NCI-H187 (cell line): Measurements from ENCODE around the gene TRIO.
A peak's percentile ranks its signal among the peaks of the same experiment; 100 is the strongest.
"Not testable (repeated sequence)": the region's sequence is repeated elsewhere in the genome, so short reads cannot be mapped to it uniquely, and the experiment has no call there.

Source experiments
- DNase-seq, 2 experiments: peaks; one replicate each; lab custom pipeline; 2025; lab: John Stamatoyannopoulos, UW

Gene TRIO

DNA sequence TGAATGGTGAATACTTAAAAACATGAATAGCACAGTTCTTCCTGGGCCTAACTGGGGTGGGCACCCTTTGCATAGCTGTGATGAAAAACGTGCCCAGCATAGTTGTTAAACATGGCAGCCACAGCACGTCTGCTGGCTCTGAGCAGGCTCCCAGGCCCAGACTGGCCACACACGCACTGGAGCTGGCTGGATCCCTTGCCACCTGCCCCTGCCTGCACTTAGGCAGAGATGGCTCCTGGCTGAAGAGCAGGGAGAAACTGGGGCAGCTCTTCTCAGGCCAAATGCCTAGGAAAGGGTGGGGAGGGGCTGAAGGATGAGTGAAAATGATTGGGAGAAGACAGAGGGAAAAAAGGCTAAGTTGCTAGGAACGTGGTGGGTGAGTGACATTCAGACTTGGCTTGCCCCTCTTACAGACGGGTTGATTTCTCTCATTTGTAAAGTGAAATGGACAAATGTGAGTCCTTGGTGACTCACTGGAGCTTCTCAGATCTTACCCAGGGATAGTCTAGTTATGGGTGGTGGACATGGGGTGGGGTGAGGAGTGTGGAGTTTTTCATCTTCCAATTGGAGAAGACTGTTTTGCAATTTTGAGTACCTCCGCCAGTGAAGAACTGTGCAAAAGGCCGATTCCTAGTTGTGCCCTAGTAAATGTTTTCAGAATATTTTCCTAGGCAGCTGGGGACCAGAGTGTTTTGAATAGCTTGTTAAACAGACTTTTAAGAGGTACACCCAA, 42.4 kb downstream of the TRIO start:
- DNase-seq: peak in 1 of 2 experiments; percentile 70

DNA sequence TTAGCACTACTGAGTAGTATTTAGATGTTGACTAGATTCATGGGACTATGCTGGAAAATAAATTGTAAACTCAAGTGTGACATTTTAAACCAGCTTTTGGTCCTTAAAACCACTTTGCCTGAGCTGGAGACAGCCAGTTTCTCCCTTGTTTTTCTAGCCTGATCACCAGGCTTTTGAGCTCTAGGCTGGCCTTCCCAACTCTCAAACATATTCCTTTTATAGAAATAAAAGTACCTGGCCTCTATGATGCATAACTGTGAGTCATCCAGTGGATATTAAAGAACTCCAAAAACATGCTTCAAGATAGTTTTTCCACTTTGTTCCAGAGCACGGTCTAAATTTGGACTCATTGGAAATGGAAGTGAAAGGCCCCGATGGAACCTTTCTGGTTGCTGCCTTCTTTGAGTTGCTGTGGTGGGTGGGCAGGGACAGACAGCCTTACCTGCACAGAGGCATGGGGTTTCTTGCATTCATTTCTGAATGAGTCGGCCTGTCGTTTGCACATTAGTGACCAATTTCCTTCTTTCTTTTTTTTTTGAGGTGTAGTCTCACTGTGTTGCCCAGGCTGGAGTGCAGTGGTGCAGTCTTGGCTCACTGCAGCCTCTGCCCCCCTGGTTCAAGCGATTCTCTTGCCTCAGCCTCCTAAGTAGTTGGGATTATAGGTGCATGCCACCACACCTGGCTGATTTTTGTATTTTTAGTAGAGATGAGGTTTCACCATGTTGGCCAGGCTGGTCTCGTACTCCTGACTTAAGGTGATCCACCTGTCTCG, 43.1 kb downstream of the TRIO start:
- DNase-seq: peak; percentile 59 to 70

DNA sequence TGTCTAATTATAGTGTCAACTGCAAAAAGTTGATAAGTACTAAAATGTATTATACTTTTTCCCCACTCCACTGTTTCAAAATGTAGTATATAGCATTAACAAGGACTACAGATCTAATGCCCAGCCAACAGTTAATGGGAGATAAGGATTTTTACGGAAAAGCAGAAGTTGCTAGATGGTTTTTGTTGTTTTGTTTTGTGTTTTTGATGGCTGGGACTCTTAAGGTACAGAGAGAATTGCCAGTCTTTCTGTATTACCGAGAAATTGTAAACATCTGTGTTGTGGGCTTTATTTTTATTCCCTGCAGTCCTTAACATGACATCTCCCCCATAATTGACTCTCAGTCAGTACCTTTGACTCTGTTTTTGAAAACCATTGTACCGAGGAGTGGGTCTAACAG, 44.0 kb downstream of the TRIO start:
- no peak for DNase-seq

DNA sequence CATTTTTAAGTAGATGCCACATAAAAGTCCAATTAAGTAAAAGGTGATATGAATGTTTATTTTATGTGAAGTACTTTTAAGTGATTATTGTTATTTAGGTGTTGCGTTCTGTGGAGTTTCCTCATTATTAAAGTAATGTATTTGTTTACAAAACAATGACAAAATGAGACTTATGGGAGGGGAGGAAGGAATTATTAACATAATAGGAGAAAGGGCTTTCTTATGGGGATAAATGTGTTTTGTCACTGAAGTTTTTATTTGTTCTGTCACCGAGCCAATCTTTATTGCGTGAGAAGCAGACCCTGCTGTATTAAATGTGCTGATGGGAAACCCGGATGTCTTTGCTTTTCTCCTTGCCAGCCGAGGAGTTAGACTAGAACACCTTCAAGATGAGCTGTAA, 44.5 kb downstream of the TRIO start:
- DNase-seq: no peak

DNA sequence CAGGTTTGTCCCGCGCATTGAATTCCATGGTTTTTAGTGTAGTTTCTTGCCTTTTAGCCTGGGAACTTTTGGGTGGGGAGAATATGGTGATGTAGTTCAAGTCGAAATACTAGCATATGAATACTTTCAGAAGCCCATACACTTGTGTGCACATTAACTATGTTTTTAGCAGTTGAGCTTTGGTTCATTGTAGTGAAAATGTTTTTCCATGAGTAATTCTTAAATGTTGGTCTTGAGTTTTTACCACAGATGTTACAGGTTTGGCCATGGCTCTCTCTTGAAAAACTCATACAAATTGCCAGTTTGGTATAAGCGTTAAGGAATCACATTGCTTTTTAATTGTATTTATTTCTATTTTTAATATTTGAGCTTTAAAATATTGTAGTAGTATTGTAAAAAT, 45.6 kb downstream of the TRIO start:
- DNase-seq: no peak

DNA sequence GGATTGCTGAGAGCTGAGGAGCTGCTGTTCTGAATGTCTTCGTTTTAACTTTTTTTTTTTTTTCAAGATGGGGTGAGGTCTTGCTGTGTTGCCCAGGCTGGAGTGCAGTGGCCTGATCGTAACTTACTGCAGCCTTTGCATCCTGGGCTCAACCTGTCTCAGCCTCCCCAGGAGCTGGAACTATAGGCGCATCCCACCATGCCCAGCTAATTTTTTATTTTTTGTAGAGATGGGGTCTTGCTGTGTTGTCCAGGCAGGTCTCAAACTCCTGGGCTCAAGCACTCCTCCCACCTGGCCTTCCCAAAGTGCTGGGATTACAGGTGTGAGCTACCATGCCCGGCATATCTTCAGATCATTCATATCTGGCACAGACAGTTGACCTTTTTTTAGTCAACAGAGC, 46.5 kb downstream of the TRIO start:
- DNase-seq: no peak

DNA sequence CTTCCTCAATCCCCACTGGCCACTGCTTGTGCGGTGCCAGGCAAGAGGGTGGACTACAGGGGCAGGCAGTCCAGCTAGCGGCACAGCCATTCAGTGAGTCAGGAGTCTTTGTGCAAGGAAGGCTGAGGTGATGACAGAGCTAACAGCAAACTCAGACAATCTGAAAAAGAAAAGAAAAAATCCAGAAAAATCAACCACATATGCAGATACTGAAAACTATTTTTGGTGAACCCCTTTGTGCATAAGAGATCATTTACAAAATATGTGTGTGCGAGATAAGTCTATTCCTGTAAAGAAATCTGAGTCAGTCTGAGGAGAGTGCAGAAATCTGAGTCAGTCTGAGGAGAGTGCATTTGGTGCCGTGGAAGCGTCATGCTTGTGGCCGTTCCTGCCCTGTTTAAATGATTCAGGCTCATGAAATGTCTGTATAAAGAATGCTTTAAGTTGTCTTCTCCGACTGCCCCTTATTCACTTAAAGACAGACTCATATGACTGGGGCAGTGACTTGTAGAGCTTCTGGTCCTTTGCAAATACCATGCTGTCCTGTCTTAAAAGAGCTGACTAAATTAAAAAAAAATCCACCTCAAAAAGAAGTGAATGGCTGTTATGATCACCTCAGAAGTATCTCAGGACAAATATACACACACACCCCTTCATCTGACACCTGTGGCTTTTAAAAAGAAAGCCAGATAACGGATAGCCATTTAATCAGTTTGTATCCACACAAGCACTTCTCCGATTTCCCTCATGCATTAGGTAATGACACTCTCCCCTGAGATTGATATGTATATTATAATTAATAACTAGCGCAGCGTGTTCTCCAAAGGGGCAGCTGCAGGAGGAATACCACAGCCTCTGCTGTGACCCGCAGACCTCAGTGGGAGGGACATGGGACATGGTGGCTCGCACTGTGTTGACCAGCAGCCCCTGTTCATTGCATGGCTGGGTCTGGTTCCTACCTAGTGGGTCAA, 47.3 kb downstream of the TRIO start:
- no peak for DNase-seq

DNA sequence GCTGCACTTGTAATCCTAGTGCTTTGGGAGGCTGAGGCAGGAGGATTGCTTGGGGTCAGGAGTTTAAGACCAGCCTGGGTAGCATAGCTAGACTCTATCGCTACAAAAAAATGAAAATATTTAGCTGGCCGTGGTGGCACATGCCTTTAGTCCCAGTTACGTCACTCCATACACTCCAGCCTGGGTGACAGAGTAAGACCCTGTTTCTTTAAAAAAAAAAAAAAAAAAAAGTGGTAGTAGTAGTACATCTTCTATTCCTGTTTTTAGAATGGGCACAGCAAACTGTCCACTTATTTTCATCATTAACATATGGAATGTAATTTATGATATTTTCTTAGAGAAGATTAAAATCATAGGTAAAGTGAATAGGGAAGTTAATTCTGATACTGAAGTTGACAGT, 48.2 kb downstream of the TRIO start:
- no peak for DNase-seq

DNA sequence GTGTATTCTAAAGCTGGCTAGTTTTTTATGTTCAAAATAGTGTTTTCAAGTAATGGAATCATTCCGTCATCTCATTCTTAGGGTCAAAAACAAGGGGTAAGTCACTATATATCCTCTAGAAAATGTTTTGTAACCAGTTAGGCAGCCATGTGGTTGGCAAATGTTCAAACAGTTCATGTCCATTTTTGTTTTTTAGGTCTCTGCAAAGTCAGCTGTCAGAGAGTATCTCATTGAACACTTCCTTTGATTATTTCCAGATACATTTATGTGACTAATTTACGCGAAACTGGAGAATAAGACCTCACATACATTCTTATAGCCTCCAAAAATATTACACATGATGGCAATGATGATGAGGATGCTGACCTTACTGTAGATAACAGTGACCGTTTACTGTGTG, 50.4 kb downstream of the TRIO start:
- no peak for DNase-seq

DNA sequence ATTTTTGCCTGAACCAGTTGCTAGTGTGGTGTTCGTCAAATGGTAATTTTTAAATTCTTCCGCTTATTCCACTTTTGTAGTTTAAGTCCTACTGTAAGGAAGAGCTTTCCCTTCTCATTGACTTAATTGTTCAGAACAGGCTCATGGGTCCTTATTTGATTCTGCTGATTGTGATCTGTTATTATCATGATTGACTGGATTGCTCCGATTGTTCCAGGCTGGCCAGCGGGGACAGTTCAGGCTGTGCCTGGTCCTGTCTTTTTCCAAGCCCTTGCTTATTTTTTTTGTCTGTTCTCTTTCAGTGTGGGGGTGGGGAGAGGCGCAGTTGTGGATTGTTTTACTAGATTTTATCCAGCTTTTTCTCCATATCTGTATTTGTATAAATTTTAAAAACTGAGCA, 52.4 kb downstream of the TRIO start:
- no peak for DNase-seq

DNA sequence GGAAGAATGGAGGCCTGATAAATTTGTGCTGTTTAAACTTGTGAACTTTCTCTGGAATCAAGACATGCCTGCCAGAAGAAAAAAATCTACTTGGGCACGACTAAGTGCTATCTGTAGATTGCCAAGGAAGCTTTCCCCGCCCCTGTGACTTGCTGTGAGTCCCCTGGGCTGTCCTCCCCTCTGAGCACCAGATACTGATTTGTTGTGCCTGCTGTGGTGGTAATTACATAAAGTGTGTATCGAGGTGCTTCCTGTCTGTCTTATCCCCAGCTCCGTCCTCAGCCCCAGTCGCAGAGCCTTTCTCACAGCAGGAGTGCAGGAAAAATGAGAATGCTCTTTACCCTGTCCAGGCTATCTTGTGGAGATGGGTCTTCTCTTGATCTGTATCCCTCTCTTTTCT, 53.9 kb downstream of the TRIO start:
- DNase-seq: no peak

DNA sequence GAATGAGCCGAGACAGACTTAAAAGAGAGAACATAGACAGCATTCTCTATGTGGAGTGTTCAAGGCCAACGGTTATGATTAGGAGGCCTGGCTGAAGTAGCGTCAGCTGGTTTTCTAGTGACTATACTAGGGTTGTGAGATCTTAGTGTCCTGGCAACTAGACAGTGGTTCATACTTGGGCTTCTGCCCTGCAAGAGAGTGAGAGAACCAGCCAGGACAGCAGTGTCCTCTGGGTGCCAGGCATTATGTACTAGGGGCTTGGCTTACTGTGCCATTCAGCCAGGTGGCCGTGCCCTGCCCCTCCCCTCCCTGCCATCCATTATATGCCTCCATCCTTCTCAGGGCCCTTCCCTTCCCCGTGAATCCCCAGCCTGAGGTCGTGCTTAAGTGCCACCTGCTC, 56.8 kb downstream of the TRIO start:
- DNase-seq: peak; percentile 27 to 46

DNA sequence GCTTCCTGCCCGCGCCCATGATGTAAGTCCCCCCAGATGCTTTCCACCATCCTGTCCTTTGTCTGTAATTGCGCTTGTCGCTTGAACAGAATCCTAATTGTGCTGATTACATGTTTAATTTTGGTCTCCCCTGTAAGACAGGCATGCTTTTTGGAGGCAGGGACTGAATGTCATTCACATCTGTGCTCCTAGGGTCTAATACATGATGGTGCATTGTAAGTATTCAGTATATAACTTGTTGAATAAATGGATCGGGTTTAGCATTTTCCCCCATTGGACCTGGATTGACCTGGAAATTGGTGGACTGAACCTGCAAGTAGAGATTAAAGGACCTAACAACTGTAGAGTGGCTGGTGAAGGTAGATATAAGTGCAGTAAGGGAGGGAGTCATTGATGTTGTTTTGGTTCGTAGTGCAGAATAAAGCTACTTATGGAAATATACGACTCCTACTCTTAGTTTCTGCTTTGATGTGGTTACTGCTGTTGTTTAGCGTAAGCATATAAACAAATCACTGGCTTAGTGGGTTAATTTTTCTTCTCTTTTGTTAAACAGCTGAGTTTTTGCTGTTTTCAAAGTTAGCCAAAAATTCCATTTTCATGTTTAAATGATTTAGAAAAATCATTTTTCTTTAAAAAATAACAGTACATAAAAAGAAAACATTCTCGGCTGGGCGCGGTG, 57.3 kb downstream of the TRIO start:
- DNase-seq: no peak

DNA sequence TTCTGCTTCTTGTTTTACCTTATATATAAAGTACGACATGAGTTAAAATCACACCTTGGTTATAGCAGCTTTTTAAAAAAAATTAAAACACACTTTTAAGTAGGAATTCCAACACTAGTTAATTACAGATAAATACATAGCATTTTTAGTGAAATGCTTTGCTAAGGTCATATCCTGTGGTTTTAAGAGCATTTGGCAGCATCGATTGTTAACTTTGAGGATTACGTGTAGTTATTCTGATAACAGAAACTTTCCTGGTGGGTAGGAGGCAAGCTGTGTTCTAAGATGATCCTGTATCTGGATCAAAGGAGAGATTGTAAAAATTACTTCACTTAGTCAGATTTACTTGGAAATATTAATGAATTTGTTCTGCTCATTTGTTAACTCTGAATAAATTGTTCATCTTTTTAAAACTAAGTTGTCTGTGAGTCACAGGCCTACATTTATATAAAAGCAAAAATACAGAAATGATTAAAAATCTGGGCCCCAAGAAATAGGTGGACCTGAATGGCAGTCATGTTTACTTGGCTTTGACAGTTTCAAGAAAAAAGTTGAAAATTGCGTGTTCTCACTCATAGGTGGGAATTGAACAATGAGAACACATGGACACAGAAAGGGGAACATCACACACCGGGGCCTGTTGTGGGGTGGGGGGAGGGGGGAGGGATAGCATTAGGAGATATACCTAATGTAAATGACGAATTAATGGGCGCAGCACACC, 58.3 kb downstream of the TRIO start:
- no peak for DNase-seq

DNA sequence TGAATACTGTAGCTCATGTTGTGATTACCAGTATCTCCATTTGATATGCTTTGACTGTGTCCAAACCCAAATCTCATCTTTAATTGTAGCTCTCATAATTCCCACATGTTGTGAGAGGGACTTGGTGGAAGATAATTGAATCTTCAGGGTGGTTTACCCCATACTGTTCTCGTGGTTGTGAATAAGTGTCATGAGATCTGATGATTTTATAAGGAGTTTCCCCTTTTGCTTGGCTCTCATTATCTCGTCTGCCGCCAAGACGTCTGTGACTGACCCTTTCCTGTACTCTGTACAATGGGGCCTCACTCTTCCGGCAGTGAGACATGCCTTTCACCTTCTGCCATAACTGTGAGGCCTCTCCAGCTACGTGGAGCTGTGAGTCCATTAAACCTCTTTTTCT, 59.3 kb downstream of the TRIO start:
- DNase-seq: no peak

DNA sequence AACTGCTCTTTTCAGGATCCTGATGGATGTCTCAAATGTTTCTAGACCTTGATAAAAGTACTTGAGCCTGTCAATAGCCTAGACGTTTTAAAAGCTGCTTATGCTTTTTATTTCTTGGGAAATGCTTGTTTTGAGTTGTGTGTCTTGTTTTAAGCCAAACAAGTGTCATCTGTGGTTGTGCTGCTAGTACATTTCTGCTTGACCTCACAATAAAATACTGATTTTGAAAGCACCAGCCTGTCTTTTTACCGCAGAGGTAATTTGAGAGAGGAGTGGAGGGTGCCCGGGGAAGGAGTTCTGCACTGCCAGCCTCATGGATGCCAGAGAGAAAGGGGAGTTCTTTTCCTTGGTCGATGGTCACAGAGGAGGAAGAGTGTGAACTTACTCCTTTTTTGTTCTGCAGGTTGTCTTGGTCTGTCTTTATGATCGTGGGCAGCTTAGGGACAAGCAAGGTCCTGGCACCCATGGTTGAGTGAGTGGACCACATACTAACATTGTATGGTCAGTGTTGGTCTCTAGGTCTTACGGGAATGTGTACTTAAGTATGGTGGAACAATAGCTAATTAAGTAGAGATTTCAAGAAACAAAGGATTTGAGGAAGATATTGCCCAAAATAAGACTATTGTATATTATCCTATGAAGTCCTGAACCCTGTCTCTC, 61.0 kb downstream of the TRIO start:
- DNase-seq: no peak

DNA sequence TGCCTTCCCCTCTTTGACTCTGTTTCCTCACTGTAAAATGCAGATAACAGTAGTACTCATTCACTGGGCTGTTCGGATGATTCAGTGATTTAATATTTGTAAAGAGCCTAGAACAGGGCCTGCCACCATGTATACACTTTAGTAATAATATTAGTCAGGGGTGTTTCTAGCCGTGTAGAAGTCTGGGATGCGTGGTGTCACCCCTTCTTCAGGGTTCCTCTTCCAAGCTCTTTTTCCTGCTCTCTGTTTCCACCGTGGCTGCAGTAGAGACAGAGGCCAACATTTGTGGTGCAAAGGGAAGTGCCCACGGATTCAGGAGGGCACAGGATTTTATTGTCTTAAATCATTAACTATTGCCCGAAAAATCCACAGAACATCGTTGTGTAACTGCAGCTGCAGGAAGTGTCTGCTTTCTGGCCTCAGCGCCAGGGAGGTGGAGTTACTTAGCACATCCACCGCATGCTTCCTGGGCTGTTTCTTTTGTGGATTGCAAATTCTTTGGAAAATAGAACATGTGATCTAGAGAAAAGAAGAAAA, 61.7 kb downstream of the TRIO start:
- no peak for DNase-seq

DNA sequence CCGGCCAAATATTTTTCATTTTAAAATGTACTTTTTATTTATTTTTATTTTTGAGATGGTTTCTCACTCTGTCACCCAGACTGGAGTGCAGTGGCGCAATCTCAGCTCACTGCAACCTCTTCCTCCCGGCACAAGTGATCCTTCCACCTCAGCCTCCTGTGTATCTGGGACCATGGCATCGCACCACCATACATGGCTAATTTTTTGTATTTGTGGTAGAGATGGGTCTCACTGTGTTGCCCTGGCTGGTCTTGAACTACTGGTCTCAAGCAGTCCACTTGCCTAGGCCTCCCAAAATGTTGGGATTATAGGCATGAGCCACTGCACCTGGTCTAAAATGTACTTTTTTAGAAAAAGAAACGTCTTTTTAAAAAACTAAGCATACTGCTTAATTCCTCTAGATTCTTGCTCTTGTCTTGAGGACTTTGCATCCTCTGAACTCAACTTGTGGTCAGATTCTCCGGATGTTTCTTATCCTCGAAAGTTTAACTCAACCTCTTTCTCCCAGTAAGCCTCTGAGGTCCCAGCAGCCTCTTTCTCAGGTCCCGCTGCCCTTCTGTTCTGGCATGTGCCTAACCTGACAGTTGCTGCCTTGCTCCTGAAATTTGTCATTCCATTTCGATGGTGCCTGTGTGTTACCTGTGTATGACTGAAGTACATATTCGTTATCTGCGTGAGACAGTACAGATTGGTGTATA, 63.0 kb downstream of the TRIO start:
- DNase-seq: no peak

DNA sequence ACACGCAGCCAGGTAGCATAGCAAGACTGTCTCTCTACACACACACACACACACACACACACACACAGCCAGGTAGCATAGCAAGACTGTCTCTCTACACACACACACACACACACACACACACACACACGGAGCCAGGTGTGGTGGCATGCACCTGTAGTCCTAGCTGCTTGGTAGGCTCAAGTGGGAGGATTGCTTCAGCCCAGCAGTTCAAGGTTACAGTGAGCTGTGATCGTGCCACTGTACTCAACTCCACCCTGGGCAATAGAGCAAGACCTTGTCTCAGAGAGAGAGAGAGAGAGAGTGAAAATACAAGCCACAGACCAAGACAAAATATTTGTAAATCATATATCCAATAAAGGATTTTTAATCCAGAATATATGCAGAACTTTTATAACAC, 64.3 kb downstream of the TRIO start:
- not testable (repeated sequence) for DNase-seq
